Hypothalamus (tissue), 51 donors: ENCODE data around the gene RAB37.

Source experiments
- DNase-seq, 51 donors: peaks; one replicate each; lab custom pipeline; 2025; lab: John Stamatoyannopoulos, UW

The RAB37 gene

DNA sequence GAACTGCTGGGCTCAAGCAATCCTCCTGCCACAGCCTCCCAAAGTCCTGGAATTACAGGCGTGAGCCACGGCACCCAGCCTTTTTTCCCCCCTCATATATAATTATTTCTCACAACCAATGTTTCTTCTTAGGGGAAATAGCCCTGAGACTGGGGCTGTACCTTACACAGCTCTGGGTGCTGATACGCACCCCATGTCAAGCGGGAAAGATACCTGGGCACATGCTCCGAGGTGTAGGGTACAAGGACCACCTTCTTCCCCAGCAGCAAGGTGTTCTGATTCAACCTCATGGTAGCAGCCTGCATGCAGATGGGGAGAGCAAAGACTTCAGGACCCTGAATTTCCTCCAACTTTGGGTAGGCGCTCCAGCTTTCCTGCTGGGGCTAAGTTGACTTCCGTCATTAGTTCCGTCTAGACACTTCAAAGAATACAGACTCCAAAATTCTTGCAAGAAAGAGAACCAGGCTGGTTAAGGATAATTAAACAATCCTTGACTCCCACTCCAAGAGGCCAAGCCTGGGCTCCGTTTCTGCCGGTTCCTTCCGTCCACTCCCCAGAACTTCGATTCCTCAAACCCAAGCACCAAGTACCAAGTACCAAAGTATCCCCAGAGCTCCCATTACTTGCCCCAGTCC is 38.5 kb downstream of the RAB37 start:
- DNase-seq, result no peak

GRCh38 chr17:74776044-74776962 is 39.2 kb downstream of the RAB37 start, which contains the start of gene NAT9:
Gene NAT9 (minus strand): TSS chr17:74776345. CDS start chr17:74775698, 647 bp downstream.
- peak; percentile 66 to 98 (median 92) for DNase-seq

GRCh38 chr17:74776990-74777389 is 39.9 kb downstream of the RAB37 start:
- no peak for DNase-seq

- DNase-seq, result no peak
These were observed 41.0 kb downstream of the RAB37 start for GRCh38 chr17:74777901-74778515.

GRCh38 chr17:74778960-74779359 is 41.9 kb downstream of the RAB37 start:
- no peak for DNase-seq

- DNase-seq, result no peak
These were observed 42.4 kb downstream of the RAB37 start for GRCh38 chr17:74779501-74779900.

- DNase-seq, result peak in 12 of 51 donors; percentile 9 to 45 (median 28)
These were observed 42.9 kb downstream of the RAB37 start for GRCh38 chr17:74779948-74780400.

GRCh38 chr17:74780443-74781238 is 43.6 kb downstream of the RAB37 start:
- peak in 21 of 51 donors; percentile 10 to 66 (median 42) for DNase-seq

DNA sequence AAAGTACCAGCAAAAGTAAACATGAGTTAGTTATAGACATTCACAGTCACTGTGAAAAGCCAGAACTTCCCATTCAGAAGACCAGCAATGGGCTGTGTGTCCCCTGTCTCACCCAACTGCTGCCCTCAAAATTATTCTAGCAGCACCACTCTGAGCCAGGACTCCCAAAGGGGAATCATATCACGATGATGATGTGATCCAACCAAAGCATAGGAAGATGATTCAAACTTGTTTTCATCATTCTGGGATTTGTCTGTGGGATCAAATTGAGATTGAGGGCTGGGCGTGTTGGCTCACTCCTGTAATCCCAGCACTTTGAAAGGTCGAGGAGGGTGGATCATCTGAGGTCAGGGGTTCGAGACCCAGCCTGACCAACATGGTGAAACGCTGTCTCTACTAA is 45.5 kb downstream of the RAB37 start:
- DNase-seq, result no peak

GRCh38 chr17:74784125-74784810 is 47.2 kb downstream of the RAB37 start:
- DNase-seq, result no peak

DNA sequence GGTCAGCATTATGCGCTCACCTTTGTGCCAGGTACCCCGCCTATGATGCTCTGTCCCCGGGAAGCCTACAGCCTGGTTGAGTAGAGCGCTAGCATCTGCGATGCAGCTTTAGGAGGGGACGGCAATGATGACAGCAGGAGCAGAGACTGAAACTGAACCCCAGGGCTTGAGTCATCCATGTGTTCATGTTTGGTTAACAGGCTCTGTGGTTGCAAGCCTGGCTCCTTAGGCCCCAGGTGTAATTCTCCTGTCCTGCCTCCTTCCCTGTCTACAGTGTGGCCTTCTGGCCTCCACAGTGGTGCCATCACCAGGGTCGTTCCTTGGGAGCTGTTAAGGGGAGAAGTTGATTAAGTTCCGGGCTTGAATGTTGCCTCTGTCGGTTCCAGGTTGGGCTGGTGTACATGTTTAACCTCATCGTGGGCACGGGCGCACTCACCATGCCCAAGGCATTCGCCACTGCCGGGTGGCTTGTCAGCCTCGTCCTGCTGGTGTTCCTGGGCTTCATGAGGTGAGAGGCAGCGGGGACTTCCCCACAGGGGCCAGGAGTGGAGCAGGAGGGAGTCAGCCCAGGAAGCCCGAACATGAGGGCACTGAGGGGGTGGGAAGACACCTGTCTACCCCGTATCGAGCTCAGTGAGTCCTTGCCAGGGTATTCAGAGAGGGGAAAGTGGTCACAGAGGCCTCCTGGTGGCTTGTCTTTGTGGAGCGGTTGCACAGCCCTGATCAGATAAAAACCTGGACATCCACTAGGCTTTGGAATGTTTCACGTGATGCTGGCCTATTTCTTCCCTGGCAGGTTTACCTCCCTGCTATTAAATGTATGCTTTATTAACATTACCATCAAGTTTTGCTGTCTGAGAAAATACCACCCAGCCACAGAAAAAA is 48.3 kb downstream of the RAB37 start:
- DNase-seq, result no peak

GRCh38 chr17:74785981-74786360 is 48.9 kb downstream of the RAB37 start:
- no peak for DNase-seq

DNA sequence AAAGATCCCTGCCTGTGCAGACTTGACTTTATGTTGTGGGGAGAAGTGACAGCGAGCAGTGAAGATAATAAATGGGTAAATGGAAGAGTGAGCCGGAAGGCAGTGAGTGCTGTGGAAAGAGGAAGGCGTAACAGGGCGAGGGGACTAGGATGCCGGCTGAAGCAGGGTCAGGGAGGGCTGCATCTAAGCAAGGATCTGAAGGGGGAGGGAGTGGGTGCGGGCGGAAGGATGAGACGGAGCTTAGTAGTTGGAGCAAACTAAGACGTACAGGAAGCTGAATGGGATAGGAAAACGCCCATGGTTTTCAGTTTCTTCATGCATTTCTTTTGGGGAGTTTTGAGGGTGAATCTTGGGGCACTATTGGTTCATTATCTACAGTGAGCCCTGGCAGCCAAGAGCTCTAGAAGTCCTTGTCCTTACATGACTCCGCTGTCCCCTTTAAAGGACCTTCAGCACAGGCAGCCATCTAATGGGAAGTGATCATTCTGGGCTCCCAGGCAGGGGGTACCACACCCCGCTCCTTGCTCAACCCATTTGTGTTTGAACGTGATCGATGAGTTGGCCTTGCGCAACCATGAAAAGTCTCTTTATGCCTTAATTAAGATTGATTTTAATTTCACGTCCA is 49.5 kb downstream of the RAB37 start:
- DNase-seq, result no peak

DNA sequence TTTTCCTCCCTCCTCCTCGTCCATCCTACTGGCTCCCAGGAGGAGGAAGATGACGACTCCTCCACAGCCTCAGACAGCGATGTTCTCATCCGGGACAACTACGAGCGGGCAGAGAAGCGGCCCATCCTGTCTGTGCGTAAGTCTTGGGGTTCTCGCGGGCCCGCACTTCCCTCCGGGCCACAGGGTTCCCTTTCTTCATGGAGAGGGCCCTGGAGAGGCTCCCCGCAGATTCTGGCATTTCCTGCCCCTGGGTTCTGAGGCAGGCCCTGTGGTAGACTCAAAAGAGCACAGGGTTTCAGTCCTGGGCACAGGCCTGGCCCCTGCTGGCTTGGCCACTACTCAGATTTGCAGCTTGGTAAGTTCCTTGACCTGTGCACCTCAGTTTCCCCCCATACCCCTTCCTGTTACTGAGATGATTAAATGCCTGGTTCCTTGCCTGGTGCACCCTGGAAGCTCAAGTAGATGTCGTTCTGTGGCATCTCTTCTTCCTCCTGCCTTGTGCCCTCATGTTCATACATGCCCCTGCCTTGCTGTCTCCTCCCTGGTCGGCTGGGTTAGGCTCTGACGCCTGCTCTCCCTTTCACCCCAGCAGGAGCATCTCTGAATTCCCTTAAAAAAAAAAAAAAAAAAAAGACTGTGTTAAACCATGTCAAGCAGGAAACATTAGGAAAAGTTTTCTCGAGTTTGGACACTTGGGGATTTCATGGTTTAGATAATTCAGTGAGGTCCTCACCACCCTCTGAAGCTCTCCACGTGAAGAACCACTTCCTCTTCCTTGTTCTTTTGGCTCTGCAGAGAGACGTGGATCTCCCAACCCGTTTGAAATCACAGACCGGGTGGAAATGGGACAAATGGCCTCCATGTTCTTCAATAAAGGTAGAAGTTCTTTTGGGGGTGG is 53.4 kb downstream of the RAB37 start:
- DNase-seq, result no peak

- DNase-seq, result no peak
These were observed 55.6 kb downstream of the RAB37 start for GRCh38 chr17:74792586-74793105.

DNA sequence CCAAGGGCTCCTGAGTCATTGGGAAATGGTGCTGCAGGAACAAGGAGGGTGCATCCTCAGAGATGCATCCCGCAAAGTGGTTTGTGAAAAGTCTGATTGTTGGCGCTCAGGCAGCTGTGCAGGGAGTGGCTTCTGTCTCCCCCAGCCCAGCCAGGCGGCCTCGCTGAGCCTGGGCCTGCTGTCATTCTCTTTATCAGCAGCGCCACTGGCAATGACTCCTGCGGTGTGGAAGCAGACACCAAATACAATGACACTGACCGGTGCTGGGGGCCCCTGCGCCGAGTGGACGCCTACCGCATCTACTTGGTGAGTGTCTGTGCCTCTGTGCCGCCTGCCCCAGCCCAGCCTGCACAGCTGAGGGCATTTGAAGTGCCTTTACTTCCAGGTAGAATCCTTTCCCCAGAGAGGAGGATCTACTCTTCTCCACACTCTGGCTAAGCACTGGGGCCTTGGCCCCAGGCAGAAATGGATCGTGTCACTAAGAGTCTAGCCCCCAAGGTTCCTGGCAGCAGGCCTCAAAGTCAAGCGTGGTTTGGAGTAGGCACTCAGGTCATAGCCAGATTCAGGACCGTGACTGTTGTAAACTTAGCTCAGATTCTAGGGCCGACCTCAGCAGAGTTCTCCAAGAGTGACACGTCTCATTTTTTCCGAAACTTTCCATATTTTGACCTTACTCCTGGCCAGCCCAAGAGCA is 58.4 kb downstream of the RAB37 start:
- peak in 6 of 51 donors; percentile 9 to 36 (median 22) for DNase-seq
